Type B pancreatic cell (in vitro differentiated cells): Measurements from ENCODE around the gene FAM83G. TPM values are rescaled to one million over a fixed set of nuclear protein-coding genes. Genes with fewer than 3 reads are reported as not detected.
A peak's percentile ranks its signal among the peaks of the same experiment; 100 is the strongest.

Source experiments
- DNase-seq: peaks from one replicate; pipeline ENCODE4 v3.0.0; 2021; ENCODE audit warnings: mixed read lengths; ENCODE audit not compliant: unreplicated experiment; ENCODE audit errors: extremely low spot score
- H3K27ac Mint-ChIP-seq: 2 replicates; pipeline ENCODE4 v1.8.0; 2021; ENCODE audit warnings: mild to moderate bottlenecking, mixed read lengths
- H3K27me3 Mint-ChIP-seq: 2 replicates; pipeline ENCODE4 v1.8.0; 2021; ENCODE audit warnings: mixed read lengths
- H3K36me3 Mint-ChIP-seq: 2 replicates; pipeline ENCODE4 v1.8.0; 2021; ENCODE audit warnings: mixed read lengths
- H3K4me1 Mint-ChIP-seq: one replicate; pipeline ENCODE4 v1.8.0; 2021; ENCODE audit warnings: mixed read lengths; ENCODE audit not compliant: unreplicated experiment
- H3K4me3 Mint-ChIP-seq: 2 replicates; pipeline ENCODE4 v1.8.0; 2021; ENCODE audit warnings: mild to moderate bottlenecking, mixed read lengths
- H3K9me3 Mint-ChIP-seq: 2 replicates; pipeline ENCODE4 v1.8.0; 2021; ENCODE audit warnings: mixed read lengths
- total RNA-seq: library from RNA; stranded (reverse); gene quantifications from 2 replicates; pipeline ENCODE4 v1.2.1, GENCODE V29; 2021; ENCODE audit warnings: low replicate concordance
- TF ChIP-seq, protein P1 (sequence below): fragments of 200-600 bp; sonication (generic); conservative IDR thresholded peaks from 2 replicates; pipeline ENCODE4 v1.5.0; 2021; ENCODE audit warnings: antibody characterized with exemption, mild to moderate bottlenecking

FAM83G gene
- total RNA-seq, 1 donor from 2014 or later: 8.3 TPM

GRCh38 chr17:18963126-18964017 lies 41.2 kb downstream of the FAM83G start:
- TF ChIP-seq, protein P1, sequence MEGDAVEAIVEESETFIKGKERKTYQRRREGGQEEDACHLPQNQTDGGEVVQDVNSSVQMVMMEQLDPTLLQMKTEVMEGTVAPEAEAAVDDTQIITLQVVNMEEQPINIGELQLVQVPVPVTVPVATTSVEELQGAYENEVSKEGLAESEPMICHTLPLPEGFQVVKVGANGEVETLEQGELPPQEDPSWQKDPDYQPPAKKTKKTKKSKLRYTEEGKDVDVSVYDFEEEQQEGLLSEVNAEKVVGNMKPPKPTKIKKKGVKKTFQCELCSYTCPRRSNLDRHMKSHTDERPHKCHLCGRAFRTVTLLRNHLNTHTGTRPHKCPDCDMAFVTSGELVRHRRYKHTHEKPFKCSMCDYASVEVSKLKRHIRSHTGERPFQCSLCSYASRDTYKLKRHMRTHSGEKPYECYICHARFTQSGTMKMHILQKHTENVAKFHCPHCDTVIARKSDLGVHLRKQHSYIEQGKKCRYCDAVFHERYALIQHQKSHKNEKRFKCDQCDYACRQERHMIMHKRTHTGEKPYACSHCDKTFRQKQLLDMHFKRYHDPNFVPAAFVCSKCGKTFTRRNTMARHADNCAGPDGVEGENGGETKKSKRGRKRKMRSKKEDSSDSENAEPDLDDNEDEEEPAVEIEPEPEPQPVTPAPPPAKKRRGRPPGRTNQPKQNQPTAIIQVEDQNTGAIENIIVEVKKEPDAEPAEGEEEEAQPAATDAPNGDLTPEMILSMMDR: no peak
- Mint-ChIP-seq H3K4me1 (peaks cover 27% of the 10 kb centered on the region), H3K4me3 (no peak overlapping the region), H3K36me3 (no peaks in the 10 kb centered on the region), H3K9me3 (no peaks in the 10 kb centered on the region), H3K27ac (peak overlapping the region; percentile 84), H3K27me3 (peaks cover 3% of the 10 kb centered on the region)
- no peak for DNase-seq

- no peak for DNase-seq
- Mint-ChIP-seq H3K9me3 (no peaks in the 10 kb centered on the region), H3K27ac (peak overlapping the region; percentile 84), H3K36me3 (no peaks in the 10 kb centered on the region), H3K4me3 (no peak overlapping the region), H3K27me3 (peaks cover 3% of the 10 kb centered on the region), H3K4me1 (peaks cover 27% of the 10 kb centered on the region)
- TF ChIP-seq, protein P1: no peak
Observed at GRCh38 chr17:18962494-18962815, 42.1 kb downstream of the FAM83G start.

DNA sequence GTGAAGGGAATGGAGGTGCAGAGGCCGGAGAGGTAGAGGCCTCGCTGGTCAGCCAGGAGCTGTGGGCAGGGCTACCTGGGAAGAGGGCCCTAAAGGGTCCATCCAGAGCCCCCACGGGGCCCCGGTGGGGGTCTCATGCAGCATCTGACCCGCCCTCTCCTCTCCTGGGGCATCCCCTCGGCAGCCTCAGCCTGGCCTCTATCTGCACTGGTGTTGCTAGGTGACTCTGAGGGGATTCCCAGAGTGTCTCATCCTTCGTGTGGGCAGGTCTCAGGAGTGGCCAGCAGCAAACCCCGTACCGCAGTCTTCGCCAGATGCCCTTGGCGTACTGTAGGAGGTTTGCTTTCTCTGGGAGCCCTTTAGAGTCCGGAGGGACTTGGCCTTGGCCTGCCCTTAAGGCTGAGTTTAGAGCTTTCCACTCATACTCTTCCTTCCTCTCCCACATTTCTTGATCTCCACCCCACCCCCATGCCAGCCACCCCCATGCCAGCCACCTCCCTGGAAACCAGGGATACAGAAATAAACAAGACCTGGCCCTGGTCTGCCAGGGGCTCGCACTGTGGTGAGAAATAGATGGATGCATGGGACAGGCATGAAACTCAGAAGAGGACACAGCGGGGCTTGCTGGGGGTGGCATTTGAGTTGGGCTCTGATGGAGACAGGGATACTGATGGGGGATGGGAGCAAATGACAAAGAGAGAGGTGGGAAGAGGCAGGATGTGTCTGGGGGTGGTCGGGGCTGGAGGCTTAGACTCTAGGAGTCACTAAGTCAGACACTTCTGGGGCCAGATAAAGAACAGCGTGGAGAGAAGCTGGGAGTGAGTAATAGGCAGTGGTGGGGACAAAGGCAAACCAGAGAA lies 42.7 kb downstream of the FAM83G start:
- Mint-ChIP-seq H3K4me1 (peaks cover 27% of the 10 kb centered on the region), H3K36me3 (no peaks in the 10 kb centered on the region), H3K27me3 (peaks cover 3% of the 10 kb centered on the region), H3K4me3 (no peak overlapping the region), H3K27ac (peak overlapping the region; percentile 84), H3K9me3 (no peaks in the 10 kb centered on the region)
- TF ChIP-seq, protein P1: no peak
- no peak for DNase-seq

GRCh38 chr17:18960803-18961511 lies 43.6 kb downstream of the FAM83G start:
- DNase-seq: peak; percentile 85
- Mint-ChIP-seq H3K9me3 (no peaks in the 10 kb centered on the region), H3K4me1 (peaks cover 26% of the 10 kb centered on the region), H3K27ac (no peak overlapping the region), H3K36me3 (no peaks in the 10 kb centered on the region), H3K4me3 (no peak overlapping the region), H3K27me3 (peaks cover 3% of the 10 kb centered on the region)
- TF ChIP-seq, protein P1: peak; percentile 96

DNA sequence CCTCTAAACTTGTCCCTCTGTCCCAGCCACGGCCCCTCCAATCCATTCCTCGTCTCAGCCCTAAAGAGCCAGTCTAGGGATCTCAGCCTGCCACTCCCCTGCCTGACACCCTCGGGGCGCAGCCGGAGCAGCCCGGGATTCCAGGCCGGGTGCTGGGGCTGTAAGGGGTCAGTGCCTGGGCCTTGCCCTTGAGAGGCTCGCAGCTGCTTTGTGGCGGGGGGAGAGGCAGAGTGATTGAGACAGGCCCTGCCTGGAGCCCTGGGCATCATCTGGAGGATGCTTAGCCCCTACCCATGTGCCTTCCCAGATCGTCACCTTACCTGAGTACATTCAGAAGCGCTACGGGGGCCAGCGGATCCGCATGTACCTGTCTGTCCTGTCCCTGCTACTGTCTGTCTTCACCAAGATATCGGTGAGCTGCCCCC lies 44.3 kb downstream of the FAM83G start:
- H3K4me3 Mint-ChIP-seq: no peak overlapping the region
- H3K27ac Mint-ChIP-seq: peak overlapping the region; percentile 23
- peaks cover 3% of the 10 kb centered on the region for H3K27me3 Mint-ChIP-seq
- TF ChIP-seq, protein P1: no peak
- peaks cover 23% of the 10 kb centered on the region for H3K4me1 Mint-ChIP-seq
- H3K9me3 Mint-ChIP-seq: no peaks in the 10 kb centered on the region
- H3K36me3 Mint-ChIP-seq: no peaks in the 10 kb centered on the region
- DNase-seq: no peak
